ENCODE data around the gene MRPL45.

Gene MRPL45

DNA sequence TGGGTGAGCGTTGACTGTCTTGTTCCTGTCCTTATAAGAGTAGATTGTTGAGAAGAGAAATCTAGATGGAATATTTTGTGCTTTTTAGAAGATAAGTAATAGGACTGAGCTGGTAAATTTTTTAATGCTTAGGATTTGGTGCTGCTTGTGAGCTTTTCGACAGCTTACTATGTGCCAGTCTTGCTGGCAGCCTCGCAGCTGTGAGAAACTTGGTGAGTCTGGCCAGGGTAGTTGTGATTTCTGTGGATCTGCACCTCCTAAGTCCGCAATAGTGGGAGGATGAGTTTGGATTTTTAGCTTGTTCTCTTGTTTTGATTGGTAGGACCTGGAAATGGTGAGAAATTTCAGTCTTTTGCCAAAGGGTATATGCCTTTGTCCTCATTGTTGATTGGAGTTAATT, 58.3 kb downstream of the MRPL45 start:
- Histone ChIP-seq H3K36me3 (ENCODE audit: control insufficient read depth in 2 of 2, insufficient read depth in 2 of 2, low read length in 2 of 2) (no peaks in the 10 kb centered on the region), H3K9me3 (ENCODE audit: control insufficient read depth in 2 of 2, low read length in 2 of 2) (no peaks in the 10 kb centered on the region), H3K4me1 (ENCODE audit: control insufficient read depth in 2 of 2, insufficient read depth in 2 of 2, low read length in 2 of 2) (peaks cover 6 to 19% of the 10 kb centered on the region in 2 donors), H3K27ac (ENCODE audit: low read depth in 2 of 2, low read length in 2 of 2) (no peak overlapping the region), H3K4me3 (ENCODE audit: low read length in 2 of 2) (no peak overlapping the region), H3K27me3 (ENCODE audit: control insufficient read depth in 2 of 2, insufficient read depth in 2 of 2, low read length in 2 of 2) (no peaks in the 10 kb centered on the region), H3K9ac (ENCODE audit: low read depth in 1 of 2, low read length in 2 of 2) (no peak overlapping the region)

DNA sequence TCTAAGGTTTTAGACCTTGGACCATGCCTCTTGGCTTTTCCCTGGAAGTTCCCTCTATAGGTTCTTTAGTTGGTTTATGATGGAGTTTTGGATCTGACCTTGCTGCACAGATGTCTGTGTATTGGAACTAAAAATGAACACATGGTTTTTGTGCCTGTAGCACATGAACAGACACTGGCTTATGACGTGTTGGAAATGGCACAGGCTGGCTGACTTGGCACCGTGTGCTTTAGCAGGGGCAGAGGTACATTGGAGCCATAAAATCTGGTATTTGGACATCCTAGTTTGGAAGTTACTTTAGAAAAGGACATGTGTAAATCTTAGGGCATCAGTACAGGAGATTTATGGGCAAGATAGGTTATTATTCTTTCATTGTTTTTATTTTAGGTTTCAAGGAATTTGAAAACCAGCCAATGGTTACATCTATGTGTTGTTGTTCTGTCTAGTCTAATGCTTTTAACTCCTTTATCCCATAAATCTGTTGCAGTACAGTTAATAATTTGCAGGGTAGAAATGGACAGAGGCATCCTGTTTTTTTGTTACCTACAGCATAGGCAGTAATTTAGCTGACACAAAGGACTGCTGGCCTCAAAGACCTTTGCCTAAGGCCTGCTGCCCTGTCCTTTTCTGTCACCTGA, 60.6 kb downstream of the MRPL45 start:
- H3K36me3 ChIP-seq (ENCODE audit: control insufficient read depth in 2 of 2, insufficient read depth in 2 of 2, low read length in 2 of 2), result peaks cover 0 to 5% of the 10 kb centered on the region in 2 donors
- no peak overlapping the region for H3K4me3 ChIP-seq (ENCODE audit: low read length in 2 of 2)
- no peak overlapping the region for H3K9ac ChIP-seq (ENCODE audit: low read depth in 1 of 2, low read length in 2 of 2)
- H3K27ac ChIP-seq (ENCODE audit: low read depth in 2 of 2, low read length in 2 of 2), result no peak overlapping the region
- no peaks in the 10 kb centered on the region for H3K27me3 ChIP-seq (ENCODE audit: control insufficient read depth in 2 of 2, insufficient read depth in 2 of 2, low read length in 2 of 2)
- H3K4me1 ChIP-seq (ENCODE audit: control insufficient read depth in 2 of 2, insufficient read depth in 2 of 2, low read length in 2 of 2), result peaks cover 3 to 12% of the 10 kb centered on the region in 2 donors
- no peaks in the 10 kb centered on the region for H3K9me3 ChIP-seq (ENCODE audit: control insufficient read depth in 2 of 2, low read length in 2 of 2)

DNA sequence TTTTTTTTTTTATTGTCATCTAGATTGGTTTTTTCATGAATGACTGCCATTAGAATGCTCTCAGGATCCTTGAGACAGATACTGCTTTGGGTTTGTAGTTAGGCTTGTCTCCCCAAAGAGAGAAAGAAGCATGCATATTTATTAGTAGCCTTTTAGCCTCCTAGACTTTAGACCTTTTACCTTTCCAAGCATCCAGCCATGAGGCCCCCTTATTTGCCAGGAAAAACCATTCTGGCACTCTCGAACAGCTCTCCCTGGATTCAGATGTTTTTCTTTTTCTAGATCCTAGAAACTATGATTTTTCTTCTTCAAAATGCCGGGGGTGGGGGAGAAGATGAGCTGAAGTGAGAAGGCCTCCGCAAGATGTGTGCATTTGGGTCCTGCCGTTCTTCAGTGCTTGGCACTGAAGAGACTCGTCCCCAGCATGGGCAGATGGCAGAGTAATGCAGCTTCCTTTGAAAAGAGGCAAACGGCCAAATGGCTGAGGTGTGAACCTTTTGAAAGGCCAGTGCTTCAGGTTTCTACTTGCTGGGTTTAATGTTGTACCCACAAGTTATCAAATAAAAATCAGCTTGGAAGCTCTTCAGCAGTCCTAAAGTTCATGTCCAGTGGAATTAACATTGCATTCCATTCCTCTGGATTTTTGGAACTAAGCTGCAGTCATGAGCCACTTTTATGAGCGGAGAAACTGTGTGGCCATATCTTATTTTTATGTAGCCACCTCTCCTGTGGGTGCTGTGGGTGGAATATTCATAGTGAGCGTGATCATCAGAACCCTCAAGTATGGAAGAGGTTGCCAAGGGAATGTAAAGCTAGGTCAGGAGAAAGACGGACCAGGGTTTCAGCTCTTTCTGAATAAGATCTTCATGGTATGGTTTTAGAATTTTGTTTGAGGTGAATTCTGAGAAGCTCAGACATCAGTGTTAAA, 61.9 kb downstream of the MRPL45 start:
- H3K27ac ChIP-seq (ENCODE audit: low read depth in 2 of 2, low read length in 2 of 2), result no peak overlapping the region
- H3K27me3 ChIP-seq (ENCODE audit: control insufficient read depth in 2 of 2, insufficient read depth in 2 of 2, low read length in 2 of 2), result no peaks in the 10 kb centered on the region
- H3K36me3 ChIP-seq (ENCODE audit: control insufficient read depth in 2 of 2, insufficient read depth in 2 of 2, low read length in 2 of 2), result peaks cover 0 to 7% of the 10 kb centered on the region in 2 donors
- H3K9me3 ChIP-seq (ENCODE audit: control insufficient read depth in 2 of 2, low read length in 2 of 2), result no peaks in the 10 kb centered on the region
- no peak overlapping the region for H3K9ac ChIP-seq (ENCODE audit: low read depth in 1 of 2, low read length in 2 of 2)
- H3K4me1 ChIP-seq (ENCODE audit: control insufficient read depth in 2 of 2, insufficient read depth in 2 of 2, low read length in 2 of 2), result peaks cover 0 to 5% of the 10 kb centered on the region in 2 donors
- no peak overlapping the region for H3K4me3 ChIP-seq (ENCODE audit: low read length in 2 of 2)

DNA sequence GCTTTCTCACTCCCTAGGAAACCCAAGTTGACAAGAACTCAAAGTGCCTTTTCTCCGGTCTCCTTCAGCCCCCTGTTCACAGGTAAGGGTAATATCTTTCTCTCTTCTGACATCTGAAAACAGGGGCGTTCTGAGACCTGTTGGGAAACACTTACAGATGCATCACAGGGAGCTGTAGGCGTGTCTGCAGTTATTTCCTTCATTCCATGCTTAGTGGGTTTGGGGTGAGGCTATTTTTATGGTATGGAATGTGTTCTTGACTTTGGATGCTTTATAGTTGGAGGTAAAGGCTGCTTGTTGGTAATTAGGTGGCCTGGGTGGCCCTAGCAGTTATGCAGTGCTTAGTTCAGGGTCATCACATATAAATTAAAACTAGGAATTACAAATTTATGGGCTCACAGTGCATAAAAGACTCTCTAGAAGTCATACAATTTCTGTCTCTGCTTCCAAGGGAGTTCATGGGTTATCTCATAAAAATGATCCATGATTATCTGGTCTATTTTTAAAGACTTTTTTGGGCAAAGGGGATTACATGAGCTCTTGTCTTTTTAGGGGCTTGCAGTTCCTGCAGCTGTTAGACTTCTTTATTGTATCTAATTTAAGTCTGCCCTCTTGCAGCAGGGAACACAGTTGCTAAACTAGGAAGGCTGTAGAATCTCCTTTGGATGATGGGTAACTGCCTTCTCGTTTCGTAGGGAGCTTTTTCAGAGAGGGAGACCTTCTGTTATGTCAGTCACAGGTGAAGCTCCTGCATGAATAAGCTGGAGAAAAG, 64.9 kb downstream of the MRPL45 start:
- H3K4me3 ChIP-seq (ENCODE audit: low read length in 2 of 2), result no peak overlapping the region
- H3K9ac ChIP-seq (ENCODE audit: low read depth in 1 of 2, low read length in 2 of 2), result no peak overlapping the region
- H3K9me3 ChIP-seq (ENCODE audit: control insufficient read depth in 2 of 2, low read length in 2 of 2), result no peaks in the 10 kb centered on the region

DNA sequence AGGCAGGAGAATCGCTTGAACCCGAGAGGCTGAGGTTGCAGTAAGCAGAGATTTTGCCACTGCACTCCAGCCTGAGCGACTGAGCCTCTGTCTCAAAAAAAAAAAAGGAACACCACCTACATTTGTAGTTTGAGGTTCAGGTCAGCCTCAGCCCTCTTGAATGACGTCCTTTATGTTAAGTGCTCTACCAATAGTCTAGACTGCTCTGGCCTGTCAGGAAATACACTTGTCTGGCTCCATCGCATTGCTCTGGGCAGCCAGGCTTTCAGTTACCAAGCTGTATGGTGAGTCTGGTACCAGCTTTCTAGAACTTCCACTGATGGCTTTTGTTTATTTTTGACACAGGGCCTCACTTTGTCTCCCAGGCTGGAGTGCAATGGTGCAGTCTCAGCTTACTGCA, 66.0 kb downstream of the MRPL45 start:
- Histone ChIP-seq H3K9ac (ENCODE audit: low read depth in 1 of 2, low read length in 2 of 2) (no peak overlapping the region), H3K27ac (ENCODE audit: low read depth in 2 of 2, low read length in 2 of 2) (no peak overlapping the region), H3K9me3 (ENCODE audit: control insufficient read depth in 2 of 2, low read length in 2 of 2) (no peaks in the 10 kb centered on the region), H3K36me3 (ENCODE audit: control insufficient read depth in 2 of 2, insufficient read depth in 2 of 2, low read length in 2 of 2) (peaks cover 10 to 25% of the 10 kb centered on the region in 2 donors), H3K4me1 (ENCODE audit: control insufficient read depth in 2 of 2, insufficient read depth in 2 of 2, low read length in 2 of 2) (no peaks in the 10 kb centered on the region), H3K4me3 (ENCODE audit: low read length in 2 of 2) (no peak overlapping the region), H3K27me3 (ENCODE audit: control insufficient read depth in 2 of 2, insufficient read depth in 2 of 2, low read length in 2 of 2) (no peaks in the 10 kb centered on the region)

More for the DNA sequence above, 64.9 kb downstream of the MRPL45 start:
- Histone ChIP-seq H3K27ac (ENCODE audit: low read depth in 2 of 2, low read length in 2 of 2) (no peak overlapping the region), H3K27me3 (ENCODE audit: control insufficient read depth in 2 of 2, insufficient read depth in 2 of 2, low read length in 2 of 2) (no peaks in the 10 kb centered on the region), H3K4me1 (ENCODE audit: control insufficient read depth in 2 of 2, insufficient read depth in 2 of 2, low read length in 2 of 2) (no peaks in the 10 kb centered on the region), H3K36me3 (ENCODE audit: control insufficient read depth in 2 of 2, insufficient read depth in 2 of 2, low read length in 2 of 2) (peaks cover 6 to 19% of the 10 kb centered on the region in 2 donors)

DNA sequence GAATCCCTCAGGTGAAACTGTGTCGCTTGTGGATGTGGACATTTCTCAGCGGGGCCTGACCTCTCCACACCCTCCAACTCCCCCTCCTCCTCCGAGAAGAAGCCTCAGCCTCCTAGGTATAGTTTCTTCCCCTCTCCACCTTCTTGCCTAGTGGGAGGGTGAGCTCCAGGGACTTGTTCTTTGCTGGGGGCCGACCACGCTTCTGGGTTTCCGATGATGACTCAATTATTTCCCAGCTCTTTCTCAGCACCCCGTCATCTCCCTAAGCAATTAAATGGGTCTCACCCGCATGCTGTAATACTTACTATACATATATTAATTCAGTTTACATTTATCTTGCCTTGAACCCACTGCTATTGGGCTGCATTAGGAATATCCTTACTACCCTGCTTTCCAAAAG, 67.8 kb downstream of the MRPL45 start:
- Histone ChIP-seq H3K4me3 (ENCODE audit: low read length in 2 of 2) (no peak overlapping the region), H3K9me3 (ENCODE audit: control insufficient read depth in 2 of 2, low read length in 2 of 2) (no peaks in the 10 kb centered on the region), H3K9ac (ENCODE audit: low read depth in 1 of 2, low read length in 2 of 2) (no peak overlapping the region), H3K27me3 (ENCODE audit: control insufficient read depth in 2 of 2, insufficient read depth in 2 of 2, low read length in 2 of 2) (no peaks in the 10 kb centered on the region), H3K27ac (ENCODE audit: low read depth in 2 of 2, low read length in 2 of 2) (no peak overlapping the region), H3K36me3 (ENCODE audit: control insufficient read depth in 2 of 2, insufficient read depth in 2 of 2, low read length in 2 of 2) (peaks cover 22 to 34% of the 10 kb centered on the region in 2 donors), H3K4me1 (ENCODE audit: control insufficient read depth in 2 of 2, insufficient read depth in 2 of 2, low read length in 2 of 2) (no peaks in the 10 kb centered on the region)

DNA sequence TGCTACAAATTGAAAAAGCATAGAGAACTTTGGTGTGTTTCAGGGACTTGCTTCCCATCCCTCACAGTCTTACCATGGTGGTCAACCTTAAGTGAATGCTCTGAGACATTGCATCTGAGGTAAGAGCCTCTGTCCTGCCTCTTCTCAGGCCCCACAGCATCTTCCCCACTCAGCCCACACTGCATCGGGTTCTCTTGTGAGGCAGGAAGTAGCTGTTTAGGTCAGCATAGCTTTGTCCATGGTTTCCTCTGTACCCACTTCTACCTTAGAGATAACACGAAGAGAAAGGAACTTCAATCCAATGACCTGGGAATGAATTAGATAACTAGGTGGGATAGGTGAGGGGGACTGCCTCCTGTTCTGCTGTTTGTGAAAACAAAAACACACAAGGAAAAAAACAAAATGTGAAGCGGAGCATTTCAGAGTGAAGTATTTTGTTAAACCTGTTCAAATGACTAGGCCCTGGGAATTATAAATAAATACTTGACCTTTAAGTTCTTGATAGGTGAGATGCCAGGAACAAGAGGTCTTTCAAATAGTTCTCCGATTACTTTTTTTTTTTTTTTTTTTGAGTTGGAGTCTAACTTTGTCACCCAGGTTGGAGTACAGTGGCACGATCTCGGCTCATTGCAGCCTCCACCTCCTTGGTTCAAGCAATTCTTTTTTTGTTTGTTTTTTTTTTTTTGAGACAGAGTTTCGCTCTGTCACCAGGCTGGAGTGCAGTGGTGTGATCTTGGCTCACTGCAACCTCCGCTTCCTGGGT, 72.3 kb downstream of the MRPL45 start:
- Histone ChIP-seq H3K36me3 (ENCODE audit: control insufficient read depth in 2 of 2, insufficient read depth in 2 of 2, low read length in 2 of 2) (peaks cover 27 to 40% of the 10 kb centered on the region in 2 donors), H3K4me3 (ENCODE audit: low read length in 2 of 2) (no peak overlapping the region), H3K27ac (ENCODE audit: low read depth in 2 of 2, low read length in 2 of 2) (no peak overlapping the region), H3K4me1 (ENCODE audit: control insufficient read depth in 2 of 2, insufficient read depth in 2 of 2, low read length in 2 of 2) (no peaks in the 10 kb centered on the region), H3K9me3 (ENCODE audit: control insufficient read depth in 2 of 2, low read length in 2 of 2) (no peaks in the 10 kb centered on the region), H3K9ac (ENCODE audit: low read depth in 1 of 2, low read length in 2 of 2) (no peak overlapping the region), H3K27me3 (ENCODE audit: control insufficient read depth in 2 of 2, insufficient read depth in 2 of 2, low read length in 2 of 2) (no peaks in the 10 kb centered on the region)

Data from mucosa of rectum (tissue), 2 donors.